ENCODE results near the gene EPB41L4A. TPM values are rescaled to one million over a fixed set of nuclear protein-coding genes. Genes with fewer than 3 reads are reported as not detected.
A peak's percentile ranks its signal among the peaks of the same experiment; 100 is the strongest.

Gene EPB41L4A
- total RNA-seq, 1 donor from 2014 or later = 37.7 TPM

DNA sequence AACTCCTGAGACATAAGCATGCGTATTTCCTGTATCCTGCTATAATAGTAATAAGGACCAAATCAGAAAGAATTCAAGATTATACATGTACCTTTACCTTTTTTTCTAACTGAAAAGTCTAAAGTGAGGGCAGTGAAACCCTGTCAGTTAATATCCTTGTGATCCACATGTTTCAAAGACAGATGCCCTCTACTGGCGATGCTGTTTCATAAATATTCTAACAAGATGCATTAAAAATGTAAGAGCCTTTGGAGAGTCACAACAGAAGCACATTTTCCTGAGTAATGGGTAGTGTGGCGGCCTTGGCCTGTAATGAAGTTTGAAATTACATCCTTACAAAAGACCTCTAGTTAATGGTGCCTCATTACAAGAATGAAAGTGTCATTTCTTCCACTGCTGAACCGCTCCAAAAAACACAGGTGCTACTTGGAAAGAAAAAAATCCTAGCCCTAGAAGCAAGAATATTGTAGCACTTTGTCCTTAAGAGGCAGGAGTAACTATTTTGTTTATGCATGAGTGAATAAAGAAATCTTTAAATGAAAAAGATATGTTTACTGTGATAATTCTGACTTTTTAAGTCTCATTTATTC is 232.6 kb downstream of the EPB41L4A start:
- Mint-ChIP-seq H3K27me3 (no peaks in the 10 kb centered on the region), H3K27ac (no peak overlapping the region), H3K4me3 (ENCODE audit: low read depth) (no peak overlapping the region), H3K4me1 (ENCODE audit: low read depth) (peaks cover 16% of the 10 kb centered on the region), H3K36me3 (ENCODE audit: insufficient read depth) (peaks cover 6% of the 10 kb centered on the region), H3K9me3 (ENCODE audit: low read depth) (no peaks in the 10 kb centered on the region)
- TF ChIP-seq CTCF (IDR thresholded peaks at IDR 0.05; ENCODE audit: unreplicated experiment) = peak; percentile 65
- DNase-seq (ENCODE audit: low spot score, unreplicated experiment) = no peak

GRCh38 chr5:112183874-112184273 is 235.2 kb downstream of the EPB41L4A start:
- Mint-ChIP-seq H3K27ac (no peak overlapping the region), H3K4me1 (ENCODE audit: low read depth) (peaks cover 24% of the 10 kb centered on the region), H3K27me3 (no peaks in the 10 kb centered on the region), H3K4me3 (ENCODE audit: low read depth) (no peak overlapping the region), H3K36me3 (ENCODE audit: insufficient read depth) (peaks cover 8% of the 10 kb centered on the region), H3K9me3 (ENCODE audit: low read depth) (no peaks in the 10 kb centered on the region)
- DNase-seq (ENCODE audit: low spot score, unreplicated experiment) = no peak
- no peak for TF ChIP-seq CTCF (IDR thresholded peaks at IDR 0.05; ENCODE audit: unreplicated experiment)

- no peaks in the 10 kb centered on the region for H3K9me3 Mint-ChIP-seq (ENCODE audit: low read depth)
- DNase-seq (ENCODE audit: low spot score, unreplicated experiment) = no peak
- peak overlapping the region; percentile 40 for H3K27ac Mint-ChIP-seq
- no peaks in the 10 kb centered on the region for H3K27me3 Mint-ChIP-seq
- TF ChIP-seq CTCF (IDR thresholded peaks at IDR 0.05; ENCODE audit: unreplicated experiment) = no peak
- peaks cover 8% of the 10 kb centered on the region for H3K36me3 Mint-ChIP-seq (ENCODE audit: insufficient read depth)
- H3K4me1 Mint-ChIP-seq (ENCODE audit: low read depth) = peaks cover 24% of the 10 kb centered on the region
- peak overlapping the region; percentile 2 for H3K4me3 Mint-ChIP-seq (ENCODE audit: low read depth)
These were observed 235.9 kb downstream of the EPB41L4A start for GRCh38 chr5:112183103-112183711.

GRCh38 chr5:112179290-112179689 is 239.8 kb downstream of the EPB41L4A start:
- no peaks in the 10 kb centered on the region for H3K9me3 Mint-ChIP-seq (ENCODE audit: low read depth)
- no peaks in the 10 kb centered on the region for H3K27me3 Mint-ChIP-seq
- peaks cover 12% of the 10 kb centered on the region for H3K36me3 Mint-ChIP-seq (ENCODE audit: insufficient read depth)
- no peak for DNase-seq (ENCODE audit: low spot score, unreplicated experiment)
- peak; percentile 20 for TF ChIP-seq CTCF (IDR thresholded peaks at IDR 0.05; ENCODE audit: unreplicated experiment)
- no peak overlapping the region for H3K4me3 Mint-ChIP-seq (ENCODE audit: low read depth)
- H3K4me1 Mint-ChIP-seq (ENCODE audit: low read depth) = peaks cover 24% of the 10 kb centered on the region
- no peak overlapping the region for H3K27ac Mint-ChIP-seq

DNA sequence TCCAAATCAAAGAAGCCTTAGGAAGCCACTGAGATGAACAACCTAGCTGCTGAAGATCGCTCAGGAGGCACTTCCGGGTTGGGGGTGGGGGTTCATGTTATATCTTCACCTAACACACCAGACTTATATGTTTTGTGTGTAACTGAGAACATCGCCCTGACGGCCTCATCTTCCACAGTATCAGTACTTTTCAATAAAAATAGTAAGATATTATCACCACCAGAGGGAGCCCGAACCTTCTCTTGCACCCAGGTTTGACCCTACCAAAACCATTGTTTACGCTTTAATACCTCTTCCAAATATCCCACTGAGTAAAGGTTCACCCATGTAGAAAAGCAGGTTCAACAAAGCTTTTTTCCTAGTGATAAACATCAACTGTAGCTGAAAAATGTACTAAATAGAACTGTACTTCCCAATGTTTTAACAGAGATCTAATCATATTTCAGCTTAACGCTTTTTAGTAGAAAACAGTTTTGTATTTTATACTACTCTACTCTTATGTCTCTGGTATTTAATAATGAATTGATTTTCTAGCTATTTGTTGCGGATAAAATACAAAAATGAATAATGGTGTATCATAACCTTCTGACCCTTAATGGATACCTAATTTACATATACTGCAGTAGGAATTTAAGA is 244.0 kb downstream of the EPB41L4A start:
- no peak overlapping the region for H3K4me3 Mint-ChIP-seq (ENCODE audit: low read depth)
- H3K36me3 Mint-ChIP-seq (ENCODE audit: insufficient read depth) = peaks cover 6% of the 10 kb centered on the region

More for the DNA sequence above, 244.0 kb downstream of the EPB41L4A start:
- TF ChIP-seq CTCF (IDR thresholded peaks at IDR 0.05; ENCODE audit: unreplicated experiment) = peak; percentile 78
- Mint-ChIP-seq H3K9me3 (ENCODE audit: low read depth) (no peaks in the 10 kb centered on the region), H3K4me1 (ENCODE audit: low read depth) (peaks cover 2% of the 10 kb centered on the region), H3K27ac (no peak overlapping the region), H3K27me3 (no peaks in the 10 kb centered on the region)
- DNase-seq (ENCODE audit: low spot score, unreplicated experiment) = no peak

Measured in progenitor cell of endocrine pancreas (in vitro differentiated cells).